Right lobe of liver (tissue), 4 donors: ENCODE results near the gene CAMK2N1.

Experiments
- POLR2A ChIP-seq: fragments of 450-650 bp; IDR thresholded peaks from one replicate; pipeline ENCODE4 v1.6.1; 2017; ENCODE audit warnings: antibody characterized with exemption, mild to moderate bottlenecking
- TF ChIP-seq, protein P1 (sequence below), 4 donors: fragments of 200-600 bp in 3 of 4; fragments of 450-650 bp in 1 of 4; IDR thresholded peaks; one replicate each; pipeline versions ENCODE4 v1.5.1 to v1.8.0; 2016 to 2022; ENCODE audit warnings: antibody characterized with exemption in 4 of 4, mild to moderate bottlenecking in 2 of 4
- donor health status: DM: no; HTN: no; CAD: no.
- donor health status: DM: no; HTN: no; CAD: no.
- donor health status: DM: no; HTN: yes; CAD: no.

- TF ChIP-seq, protein P1, sequence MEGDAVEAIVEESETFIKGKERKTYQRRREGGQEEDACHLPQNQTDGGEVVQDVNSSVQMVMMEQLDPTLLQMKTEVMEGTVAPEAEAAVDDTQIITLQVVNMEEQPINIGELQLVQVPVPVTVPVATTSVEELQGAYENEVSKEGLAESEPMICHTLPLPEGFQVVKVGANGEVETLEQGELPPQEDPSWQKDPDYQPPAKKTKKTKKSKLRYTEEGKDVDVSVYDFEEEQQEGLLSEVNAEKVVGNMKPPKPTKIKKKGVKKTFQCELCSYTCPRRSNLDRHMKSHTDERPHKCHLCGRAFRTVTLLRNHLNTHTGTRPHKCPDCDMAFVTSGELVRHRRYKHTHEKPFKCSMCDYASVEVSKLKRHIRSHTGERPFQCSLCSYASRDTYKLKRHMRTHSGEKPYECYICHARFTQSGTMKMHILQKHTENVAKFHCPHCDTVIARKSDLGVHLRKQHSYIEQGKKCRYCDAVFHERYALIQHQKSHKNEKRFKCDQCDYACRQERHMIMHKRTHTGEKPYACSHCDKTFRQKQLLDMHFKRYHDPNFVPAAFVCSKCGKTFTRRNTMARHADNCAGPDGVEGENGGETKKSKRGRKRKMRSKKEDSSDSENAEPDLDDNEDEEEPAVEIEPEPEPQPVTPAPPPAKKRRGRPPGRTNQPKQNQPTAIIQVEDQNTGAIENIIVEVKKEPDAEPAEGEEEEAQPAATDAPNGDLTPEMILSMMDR (IDR thresholded peaks at IDR 0.05): no peak
- TF ChIP-seq POLR2A: peak; percentile 50
Measured at GRCh38 chr1:20480243-20480944, 5.6 kb downstream of the CAMK2N1 start.
